NCI-H345 treated with DMSO at 0.1 percent for 48 hours (cell line): ENCODE data around the gene CDK5RAP1.
"Not testable (repeated sequence)": the region's sequence is repeated elsewhere in the genome, so short reads cannot be mapped to it uniquely, and the experiment has no call there.

Experiments
- DNase-seq: peaks from one replicate; lab custom pipeline; 2025; ENCODE audit not compliant: unreplicated experiment; lab: John Stamatoyannopoulos, UW

Gene CDK5RAP1, protein sequence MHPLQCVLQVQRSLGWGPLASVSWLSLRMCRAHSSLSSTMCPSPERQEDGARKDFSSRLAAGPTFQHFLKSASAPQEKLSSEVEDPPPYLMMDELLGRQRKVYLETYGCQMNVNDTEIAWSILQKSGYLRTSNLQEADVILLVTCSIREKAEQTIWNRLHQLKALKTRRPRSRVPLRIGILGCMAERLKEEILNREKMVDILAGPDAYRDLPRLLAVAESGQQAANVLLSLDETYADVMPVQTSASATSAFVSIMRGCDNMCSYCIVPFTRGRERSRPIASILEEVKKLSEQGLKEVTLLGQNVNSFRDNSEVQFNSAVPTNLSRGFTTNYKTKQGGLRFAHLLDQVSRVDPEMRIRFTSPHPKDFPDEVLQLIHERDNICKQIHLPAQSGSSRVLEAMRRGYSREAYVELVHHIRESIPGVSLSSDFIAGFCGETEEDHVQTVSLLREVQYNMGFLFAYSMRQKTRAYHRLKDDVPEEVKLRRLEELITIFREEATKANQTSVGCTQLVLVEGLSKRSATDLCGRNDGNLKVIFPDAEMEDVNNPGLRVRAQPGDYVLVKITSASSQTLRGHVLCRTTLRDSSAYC

DNA sequence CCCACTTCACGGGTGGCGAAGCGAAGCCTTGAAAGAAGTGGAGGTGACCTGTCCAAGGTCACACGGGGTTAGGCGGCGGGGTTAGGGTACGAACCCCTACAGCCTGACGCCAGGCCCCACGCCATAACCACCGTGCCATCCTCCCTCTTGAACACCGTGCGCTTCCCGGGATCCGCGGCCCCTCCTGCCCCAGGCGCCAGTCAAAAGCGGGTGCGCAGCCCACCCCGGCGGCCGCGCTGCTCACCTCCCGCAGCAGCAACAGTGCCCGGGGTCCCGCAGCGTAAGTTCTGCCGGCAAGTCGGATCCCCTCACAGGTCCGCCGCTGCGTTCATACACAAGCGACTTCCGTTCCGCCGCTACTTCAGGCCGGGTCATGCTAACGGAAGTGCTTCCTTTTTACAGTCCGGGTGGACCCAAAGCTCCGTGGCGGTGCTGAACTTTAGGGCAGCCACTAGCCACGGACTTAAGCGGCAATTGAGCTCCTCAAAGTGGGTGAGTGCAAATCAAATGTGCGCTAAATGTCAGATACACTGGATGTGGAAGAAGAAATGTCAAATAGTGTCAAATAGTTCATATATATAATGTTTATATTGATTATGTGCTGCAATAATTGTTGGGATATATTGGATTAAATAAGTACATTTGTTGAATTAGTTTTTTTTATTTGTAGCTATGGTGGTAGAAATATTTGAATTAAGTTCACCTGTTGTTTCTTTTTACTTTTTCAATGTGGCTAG, at the start of gene CDK5RAP1:
Gene CDK5RAP1 (minus strand): TSS at position 336 of the 737 bp plus-strand sequence. CDS start 4,455 bp downstream, outside the sequence.
- DNase-seq = peak; percentile 84

DNA sequence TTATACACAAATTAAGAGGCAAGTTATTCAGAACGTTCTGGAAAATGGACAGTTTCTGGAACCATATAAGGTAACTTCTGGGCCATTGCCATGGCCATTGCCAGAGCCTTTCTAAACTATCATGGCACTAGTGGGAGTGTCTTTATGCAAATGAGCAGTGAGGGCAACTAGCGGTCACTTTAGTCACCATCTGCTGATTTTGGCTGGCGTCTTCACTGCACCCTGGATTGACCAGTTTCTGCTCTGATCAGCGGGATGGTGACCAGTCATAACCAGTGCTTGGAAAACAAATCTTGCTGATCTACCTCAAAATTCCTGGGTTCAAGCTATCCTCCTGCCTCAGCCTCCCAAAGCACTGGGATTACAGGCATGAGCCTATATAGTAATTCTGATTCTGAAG, 49.5 kb upstream of the CDK5RAP1 start:
- DNase-seq = no peak

DNA sequence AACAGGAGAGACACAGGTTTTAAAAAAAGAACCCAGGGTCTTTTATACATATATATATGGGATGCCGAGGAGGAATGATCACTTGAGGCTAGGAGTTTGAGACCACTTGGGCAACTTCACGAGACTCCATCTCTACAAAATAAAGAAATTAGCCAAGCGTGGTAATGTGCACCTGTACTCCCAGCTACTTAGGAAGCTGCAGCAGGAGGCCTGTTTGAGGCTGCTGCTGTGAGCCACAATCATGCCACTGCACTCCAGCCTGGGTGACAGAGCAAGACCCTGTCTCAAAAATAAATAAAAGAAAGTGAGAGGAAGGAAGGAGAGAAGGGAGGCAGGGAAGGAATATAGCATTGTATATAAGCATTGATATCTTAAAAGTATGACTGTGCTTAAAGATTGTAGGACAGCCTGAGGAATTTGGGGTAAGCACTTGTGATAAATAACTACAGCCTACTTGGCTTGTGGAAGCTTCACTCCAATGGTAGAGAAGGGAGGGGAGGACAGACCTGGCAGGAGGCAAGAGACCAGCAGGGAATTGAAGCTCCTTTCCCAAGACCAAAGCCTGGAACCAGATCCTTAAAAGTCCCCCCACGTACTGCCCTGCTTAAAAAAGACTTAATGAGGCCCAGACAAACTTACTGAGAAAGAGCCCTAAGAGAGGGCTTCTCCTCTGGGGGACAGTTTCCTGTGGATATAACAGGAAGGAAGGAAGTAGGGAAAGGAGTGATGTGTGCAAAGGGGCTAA, 44.7 kb upstream of the CDK5RAP1 start:
- DNase-seq = no peak

DNA sequence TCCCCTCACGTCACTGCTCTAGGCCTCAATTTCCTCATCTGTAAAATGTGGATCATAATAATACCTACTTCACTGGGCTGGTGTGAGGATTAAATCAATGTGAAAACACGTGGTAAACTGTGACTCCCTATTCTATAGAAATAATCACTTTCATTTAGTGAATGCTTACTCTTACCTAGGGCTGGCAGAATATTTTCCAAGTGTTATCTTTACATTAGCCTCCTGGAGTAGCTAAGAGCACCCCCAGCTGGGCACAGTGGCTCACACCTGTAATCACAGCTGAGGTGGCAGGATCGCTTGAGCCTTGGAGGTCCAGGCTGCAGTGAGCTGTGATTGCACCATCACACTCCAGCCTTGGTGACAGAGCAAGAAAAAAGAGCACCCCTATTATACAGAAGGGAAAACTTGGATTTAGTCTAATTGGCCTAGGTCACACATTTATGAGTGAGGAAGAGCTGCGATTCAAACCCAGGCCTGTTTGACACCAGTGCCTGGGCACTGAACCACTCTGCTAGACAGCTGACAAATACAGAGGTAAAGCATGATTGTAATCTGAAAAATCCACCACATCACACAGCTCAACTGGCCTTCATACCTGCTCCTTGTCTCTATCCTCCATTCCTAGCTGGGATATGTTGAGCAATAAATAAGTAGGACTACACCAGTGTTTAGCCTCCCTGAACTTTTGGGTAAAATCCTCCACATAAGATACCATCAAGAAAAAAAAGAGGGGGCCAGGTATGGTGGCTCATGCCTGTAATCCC, 43.7 kb upstream of the CDK5RAP1 start:
- peak; percentile 42 for DNase-seq

DNA sequence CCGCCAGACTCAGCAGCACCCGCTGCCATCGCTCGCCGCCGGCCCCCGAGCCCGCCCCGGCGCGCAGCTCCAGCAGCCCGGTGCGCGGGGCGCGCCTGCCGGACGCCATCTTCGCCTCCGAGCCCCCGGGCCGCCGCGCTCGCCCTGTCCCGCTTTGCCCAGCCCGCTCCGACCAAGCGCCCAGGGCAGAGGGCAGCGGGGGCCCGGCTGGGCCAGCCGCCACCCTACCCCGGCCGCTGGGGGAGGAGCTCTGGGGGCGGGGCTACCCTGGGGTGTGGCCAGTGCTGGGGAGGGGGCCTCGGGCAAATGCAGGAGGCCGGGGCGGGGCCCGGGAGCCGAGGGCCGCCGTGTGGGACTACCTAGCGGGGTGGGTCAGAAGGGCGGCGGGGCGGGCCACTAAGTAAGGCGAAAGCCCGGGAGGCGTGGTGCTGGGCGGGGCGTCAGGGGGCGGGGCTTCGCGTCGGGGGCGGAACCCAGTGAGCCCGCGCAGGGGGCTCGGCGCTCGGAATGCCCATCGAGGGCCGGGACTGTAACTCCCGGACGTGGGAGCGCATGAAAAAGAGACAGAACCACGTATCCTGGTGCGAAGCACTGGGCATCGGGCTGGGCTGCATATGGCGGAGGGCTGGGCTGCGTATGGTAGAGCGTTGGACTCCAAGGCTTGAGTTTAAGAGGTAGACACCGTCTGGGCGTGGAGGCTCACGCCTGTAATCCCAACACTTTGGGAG, 42.4 kb upstream of the CDK5RAP1 start, which contains the start of gene SNTA1:
Gene SNTA1 (minus strand): TSS at position 252 of the 728 bp plus-strand sequence. CDS start 143 bp downstream, at position 109.
- peak; percentile 88 for DNase-seq

DNA sequence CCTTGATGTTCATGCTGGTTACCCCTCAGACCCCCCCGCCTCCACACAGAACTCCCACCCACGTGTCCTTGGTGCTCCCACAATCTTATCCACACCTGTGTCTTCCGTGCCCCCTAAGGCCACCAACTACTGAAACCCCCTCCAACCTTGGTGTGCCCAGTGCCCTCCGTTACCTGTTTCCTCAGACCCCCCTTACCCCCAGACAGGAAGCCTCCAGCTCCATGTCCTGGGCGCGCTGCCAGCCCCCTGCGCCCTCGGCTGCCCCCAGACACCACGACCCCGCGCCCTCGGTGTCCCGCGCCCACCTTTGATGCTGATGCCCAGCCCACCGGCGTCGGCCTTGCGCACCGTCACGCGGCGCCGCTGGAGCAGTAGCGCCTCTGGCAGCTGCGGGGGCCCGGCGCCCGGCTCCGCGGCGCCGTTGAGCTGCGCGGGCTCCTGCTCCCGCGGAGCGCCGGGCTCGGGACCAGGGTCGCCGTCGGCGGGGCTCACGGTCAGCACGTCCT, 41.7 kb upstream of the CDK5RAP1 start:
- no peak for DNase-seq

DNA sequence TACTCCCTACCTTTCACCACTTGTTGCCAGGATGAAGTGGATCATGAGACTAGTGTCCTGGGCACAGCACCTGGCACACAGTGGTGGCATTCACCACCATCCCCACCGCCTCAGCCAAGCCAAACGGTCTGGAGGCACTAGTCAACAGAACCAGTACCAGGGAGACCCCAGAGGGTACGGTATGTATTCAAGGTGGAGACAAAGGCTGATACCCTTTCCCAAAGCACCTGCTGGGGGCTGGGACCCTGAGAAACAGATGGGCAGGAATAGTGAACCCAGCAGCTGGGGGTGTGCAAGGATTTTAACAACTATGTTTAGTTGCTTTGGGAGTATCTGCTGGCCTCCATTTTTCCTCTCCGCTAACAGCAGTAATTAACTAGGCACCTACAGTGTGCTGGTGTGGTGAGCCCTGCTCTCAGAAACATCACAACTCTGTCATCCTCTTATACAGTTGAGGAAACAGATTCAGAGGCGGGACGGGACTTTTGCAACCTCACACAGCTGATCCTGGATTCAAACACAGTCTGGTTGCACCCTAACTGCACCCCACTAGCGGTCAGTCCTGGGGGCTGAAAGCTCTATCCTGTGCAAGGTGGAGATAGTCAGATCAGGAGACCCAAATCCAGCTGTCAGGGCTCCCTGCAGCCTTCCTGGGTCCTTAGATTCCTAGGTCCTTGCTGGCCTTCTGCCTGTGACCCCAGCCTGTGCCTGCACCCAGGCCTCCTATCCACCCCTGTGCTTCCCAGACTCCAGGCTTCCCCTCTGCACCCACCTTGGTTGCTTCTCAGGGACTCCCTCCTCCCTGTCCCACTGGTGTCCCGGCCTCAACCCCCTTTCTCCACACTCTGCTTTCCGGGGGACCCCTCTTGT, 41.1 kb upstream of the CDK5RAP1 start:
- no peak for DNase-seq

DNA sequence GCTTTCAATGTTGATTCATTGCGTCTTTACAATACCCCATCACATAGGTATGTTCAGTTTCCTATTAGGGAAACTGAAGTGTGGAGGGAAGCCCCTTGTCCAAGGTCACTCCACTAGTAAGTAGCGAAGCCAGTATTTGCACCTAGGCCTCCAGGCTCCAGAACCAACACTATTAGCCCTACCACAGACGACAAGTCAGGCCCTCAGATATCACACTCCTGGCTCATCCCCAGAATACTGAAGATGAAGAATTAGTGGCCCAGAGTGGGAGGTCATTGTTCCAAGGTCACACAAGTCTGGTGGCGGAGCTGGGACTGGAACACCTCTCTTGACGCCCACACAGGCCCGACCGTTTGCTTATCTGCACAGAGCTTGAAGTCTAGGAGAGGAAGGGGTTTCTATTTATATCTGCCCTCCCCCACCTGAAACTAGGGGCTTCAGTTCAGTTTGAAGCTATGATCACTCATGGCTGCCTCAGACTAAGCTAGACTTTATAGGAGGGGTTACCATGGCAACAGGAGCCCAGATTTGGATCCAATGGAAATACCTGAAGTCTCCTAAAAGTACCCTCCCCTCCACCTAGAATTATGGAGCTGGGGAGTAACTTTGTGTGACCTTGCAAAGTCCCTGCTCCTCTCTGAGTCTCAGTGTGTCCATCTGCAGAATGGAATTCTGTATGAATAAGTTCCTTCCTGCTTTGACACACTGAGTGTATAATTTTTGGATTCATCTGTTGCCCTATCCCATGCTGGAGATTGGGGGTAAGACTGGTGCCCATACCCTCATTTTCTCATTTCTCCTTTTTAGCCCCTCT, 40.0 kb upstream of the CDK5RAP1 start:
- DNase-seq = no peak

DNA sequence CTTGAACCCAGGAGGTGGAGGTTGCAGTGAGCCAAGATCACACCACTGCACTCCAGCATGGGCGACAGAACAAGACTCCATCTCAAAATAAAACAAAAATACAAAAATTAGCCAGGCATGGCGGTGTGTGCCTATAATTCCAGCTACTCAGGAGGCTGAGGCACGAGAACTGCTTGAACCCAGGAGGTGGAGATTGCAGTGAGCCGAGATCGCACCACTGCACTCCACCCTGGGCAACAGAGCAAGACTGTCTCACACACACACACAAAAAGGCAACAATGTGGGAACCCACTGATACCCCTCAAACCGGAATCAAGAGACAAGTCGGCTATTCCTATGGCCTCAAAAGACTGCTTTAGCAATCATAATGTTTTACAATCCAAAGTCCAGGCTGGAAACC, 39.2 kb upstream of the CDK5RAP1 start:
- not testable (repeated sequence) for DNase-seq

DNA sequence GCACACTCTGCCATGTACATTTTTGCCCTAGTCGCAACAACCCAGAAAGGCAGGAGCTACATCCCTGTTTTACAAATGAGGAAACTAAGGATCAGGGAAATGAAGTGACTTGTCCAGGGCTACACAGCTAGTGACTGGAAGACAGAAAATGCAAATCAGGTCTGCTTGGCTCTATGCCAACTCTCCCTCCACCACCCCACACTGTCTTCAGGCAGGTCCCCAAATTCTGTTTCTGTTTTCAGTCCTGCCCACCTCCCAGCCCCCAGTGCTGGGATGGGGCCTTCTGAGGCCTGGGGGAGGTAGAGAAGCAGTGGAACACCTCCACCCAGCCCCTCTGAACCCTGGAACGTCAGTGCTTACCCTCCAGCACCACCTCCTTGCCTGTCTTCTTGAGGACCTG, 37.2 kb upstream of the CDK5RAP1 start:
- no peak for DNase-seq

DNA sequence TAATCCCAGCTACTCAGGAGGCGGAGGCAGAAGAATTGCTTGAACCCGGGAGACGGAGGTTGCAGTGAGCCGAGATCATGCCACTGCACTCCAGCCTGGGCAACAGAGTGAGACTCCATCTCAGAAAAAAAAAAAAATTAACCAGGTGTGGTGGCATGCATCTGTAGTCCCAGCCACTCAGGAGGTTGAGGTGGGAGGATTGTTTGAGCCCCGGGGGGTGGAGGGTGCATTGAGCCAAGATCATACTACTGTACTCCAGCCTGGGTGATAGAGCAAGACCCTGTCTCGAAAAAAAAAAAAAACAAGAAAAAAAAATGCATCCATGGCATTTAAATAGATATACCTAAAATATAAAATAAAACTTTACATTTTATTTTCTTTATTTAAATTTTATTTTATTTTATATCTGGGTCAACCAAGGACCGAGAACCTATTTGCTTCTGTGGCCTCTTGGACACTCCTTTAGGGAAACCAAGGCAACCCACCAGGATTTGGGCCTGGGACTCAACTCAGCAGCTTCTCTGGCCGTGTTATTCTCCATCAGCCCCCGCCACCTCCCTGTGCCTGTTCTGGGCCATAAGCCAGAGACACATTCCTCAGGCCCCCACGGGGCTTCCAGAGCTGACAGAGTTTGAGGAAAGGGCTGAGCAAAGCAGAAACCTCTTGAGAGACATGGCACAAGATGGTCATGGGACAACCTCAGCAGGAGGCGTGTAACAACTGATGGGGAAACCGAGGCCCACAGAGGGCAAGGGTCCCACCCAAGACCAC, 36.0 kb upstream of the CDK5RAP1 start:
- DNase-seq = no peak

DNA sequence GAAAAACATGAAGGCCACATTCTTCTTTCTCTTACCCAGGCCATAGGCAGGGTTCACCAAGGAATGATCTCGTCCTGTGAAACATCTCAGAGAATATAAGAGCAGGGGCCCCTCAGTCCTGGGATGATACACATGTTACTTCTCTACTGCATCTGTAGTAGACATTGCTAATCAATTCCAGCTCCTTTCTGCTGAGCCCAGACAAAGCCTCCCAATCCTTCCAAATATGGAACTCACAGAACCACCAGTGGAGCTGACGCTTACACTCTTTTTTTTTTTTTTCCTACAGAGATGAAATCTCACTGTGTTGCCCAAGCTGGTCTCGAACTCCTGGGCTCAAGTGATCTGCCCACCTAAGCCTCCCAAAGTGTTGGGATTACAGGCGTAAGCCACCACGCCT, 33.1 kb upstream of the CDK5RAP1 start:
- no peak for DNase-seq

DNA sequence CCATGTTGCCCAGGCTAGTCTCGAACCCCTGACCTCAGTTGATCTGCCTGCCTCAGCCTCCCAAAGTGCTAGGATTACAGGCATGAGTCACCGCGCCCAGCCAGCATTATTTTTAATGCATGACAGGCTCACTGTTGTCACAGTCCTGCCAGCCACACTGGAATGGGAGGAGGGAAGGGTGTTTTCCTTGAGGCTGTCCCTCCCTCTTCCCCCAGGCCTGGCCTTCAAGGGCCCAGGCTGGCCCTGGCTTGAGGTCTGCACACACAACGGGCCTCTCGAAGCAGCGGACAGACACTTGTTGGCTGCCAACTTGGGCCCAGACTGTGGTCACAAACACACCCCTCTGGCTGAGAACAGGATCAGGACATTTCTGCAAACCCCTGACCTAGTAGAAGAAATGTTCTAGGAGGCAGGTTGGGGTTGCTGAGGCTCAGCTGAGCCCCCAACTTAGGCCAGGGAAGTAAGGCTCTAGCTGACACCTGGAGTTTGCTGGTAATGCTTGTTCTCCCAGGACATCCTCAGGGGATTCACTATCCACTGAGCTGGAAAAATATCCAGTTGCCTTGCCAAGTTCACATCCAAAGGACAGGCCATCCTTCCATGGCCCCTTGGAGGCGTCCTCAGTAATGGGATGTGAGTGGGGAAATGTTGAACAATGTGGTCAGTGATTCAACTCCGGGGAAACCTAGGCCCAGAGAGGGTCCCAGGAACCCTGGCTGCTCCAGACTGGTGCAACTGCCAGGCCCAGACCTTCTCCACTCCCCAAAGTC, 32.3 kb upstream of the CDK5RAP1 start:
- no peak for DNase-seq

DNA sequence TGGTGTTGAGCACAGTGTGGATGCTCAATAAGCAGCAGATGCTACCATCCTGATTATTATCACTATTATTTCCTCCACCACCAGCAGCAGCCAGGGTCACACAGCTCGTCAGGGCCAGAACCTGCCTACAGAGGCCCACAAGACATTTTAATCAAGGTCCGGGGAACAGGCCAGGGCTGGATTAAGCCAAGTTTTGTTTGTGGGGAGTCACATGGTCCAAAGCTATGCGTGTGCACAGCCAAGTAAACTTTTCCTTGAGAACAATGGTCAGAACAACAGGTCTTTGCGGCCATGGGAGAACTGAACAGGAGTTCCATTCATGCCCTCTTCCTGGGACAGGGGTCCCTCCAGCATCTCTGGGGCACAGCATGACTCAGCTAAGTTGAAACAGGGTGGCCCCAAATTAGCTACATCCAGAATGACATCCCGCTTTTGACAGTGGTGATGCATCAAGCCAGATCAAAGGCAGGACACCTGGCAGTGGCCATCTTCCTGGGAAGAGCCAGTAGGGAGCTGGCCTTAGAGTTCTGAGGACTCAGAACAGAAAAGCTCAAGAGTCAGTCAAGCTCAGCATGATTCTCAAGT, 30.6 kb upstream of the CDK5RAP1 start:
- DNase-seq = no peak

DNA sequence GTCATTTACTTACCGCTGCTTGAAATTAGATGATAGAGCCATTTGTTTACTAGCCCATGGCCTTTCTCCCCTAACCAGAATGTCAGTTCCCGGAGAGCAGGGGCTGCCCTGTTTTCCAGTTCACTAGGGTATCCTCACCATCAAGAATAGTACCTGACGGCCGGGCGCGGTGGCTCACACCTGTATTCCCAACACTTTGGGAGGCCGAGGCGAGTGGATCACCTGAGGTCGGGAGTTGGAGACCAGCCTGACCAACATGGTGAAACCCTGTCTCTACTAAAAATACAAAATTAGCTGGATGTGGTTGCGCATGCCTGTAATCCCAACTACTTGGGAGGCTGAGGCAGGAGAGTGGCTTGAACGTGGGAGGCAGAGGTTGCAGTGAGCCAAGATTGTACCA, 22.6 kb upstream of the CDK5RAP1 start:
- DNase-seq = not testable (repeated sequence)
